Activated T-cell treated with anti-CD3 and anti-CD28 coated beads, Interleukin-2, amount 50 U/mL, for 24 hours (primary cell): Measurements from ENCODE around the gene LIN37.
A peak's percentile ranks its signal among the peaks of the same experiment; 100 is the strongest.
"Not testable (repeated sequence)": the region's sequence is repeated elsewhere in the genome, so short reads cannot be mapped to it uniquely, and the experiment has no call there.

Source experiments
- DNase-seq: peaks from one replicate; pipeline ENCODE4 v3.0.0-alpha.2; 2020
- H3K27ac Mint-ChIP-seq: 2 replicates; pipeline ENCODE4 v1.8.0; 2020; ENCODE audit warnings: mild to moderate bottlenecking, mixed read lengths
- H3K27me3 Mint-ChIP-seq: 2 replicates; pipeline ENCODE4 v1.8.0; 2020; ENCODE audit warnings: mixed read lengths
- H3K36me3 Mint-ChIP-seq: 2 replicates; pipeline ENCODE4 v1.8.0; 2020; ENCODE audit warnings: low read depth, mixed read lengths
- H3K4me1 Mint-ChIP-seq: 2 replicates; pipeline ENCODE4 v1.8.0; 2020; ENCODE audit warnings: low read depth, mixed read lengths
- H3K4me3 Mint-ChIP-seq: 2 replicates; pipeline ENCODE4 v1.8.0; 2020; ENCODE audit warnings: mild to moderate bottlenecking, moderate library complexity, mixed read lengths
- H3K9me3 Mint-ChIP-seq: 2 replicates; pipeline ENCODE4 v1.8.0; 2020; ENCODE audit warnings: mixed read lengths

Gene LIN37

DNA sequence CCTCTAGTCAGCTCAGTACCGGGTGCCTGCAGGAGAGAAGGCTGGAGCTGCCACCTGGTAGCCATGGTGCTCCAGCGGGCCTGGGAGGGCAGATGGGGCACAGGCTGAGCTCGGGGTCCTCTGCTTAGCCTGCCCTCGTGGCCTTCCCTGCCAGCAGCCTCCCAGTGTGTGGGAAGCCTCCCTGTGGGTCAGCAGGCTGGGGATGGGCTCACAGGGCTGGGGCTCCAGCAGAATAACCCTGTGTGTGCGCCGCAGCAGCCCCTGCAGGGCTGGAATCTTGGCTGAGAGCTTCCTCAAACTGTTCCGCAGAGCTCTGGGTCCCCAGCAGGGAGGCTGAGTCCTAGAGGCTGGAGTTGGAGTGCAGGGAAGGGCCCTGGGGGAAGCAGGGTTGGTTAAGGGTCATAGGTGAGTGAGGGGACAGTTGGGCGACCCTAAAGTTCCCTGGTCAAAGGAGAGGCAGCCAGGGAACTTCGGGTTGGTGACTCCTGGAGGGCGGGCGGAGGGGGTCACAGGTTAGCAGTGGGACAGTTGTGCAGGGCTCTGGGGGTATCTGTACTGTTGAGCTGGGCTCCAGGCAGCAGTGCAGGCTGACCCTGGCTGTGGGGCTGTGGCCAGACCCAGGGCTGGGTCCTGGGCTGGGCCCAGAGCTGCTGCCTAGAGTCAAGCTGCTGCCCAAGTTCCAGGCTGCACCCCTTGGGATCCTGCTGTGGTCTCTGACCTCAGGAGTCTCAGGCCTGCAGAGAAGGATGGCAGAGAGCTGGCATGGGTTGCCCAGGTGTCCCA, 41.0 kb downstream of the LIN37 start:
- H3K36me3 Mint-ChIP-seq = peaks cover 2% of the 10 kb centered on the region
- DNase-seq = no peak
- no peaks in the 10 kb centered on the region for H3K4me1 Mint-ChIP-seq
- H3K9me3 Mint-ChIP-seq = no peaks in the 10 kb centered on the region
- H3K27ac Mint-ChIP-seq = no peak overlapping the region
- H3K4me3 Mint-ChIP-seq = no peak overlapping the region
- H3K27me3 Mint-ChIP-seq = peaks cover 4% of the 10 kb centered on the region

DNA sequence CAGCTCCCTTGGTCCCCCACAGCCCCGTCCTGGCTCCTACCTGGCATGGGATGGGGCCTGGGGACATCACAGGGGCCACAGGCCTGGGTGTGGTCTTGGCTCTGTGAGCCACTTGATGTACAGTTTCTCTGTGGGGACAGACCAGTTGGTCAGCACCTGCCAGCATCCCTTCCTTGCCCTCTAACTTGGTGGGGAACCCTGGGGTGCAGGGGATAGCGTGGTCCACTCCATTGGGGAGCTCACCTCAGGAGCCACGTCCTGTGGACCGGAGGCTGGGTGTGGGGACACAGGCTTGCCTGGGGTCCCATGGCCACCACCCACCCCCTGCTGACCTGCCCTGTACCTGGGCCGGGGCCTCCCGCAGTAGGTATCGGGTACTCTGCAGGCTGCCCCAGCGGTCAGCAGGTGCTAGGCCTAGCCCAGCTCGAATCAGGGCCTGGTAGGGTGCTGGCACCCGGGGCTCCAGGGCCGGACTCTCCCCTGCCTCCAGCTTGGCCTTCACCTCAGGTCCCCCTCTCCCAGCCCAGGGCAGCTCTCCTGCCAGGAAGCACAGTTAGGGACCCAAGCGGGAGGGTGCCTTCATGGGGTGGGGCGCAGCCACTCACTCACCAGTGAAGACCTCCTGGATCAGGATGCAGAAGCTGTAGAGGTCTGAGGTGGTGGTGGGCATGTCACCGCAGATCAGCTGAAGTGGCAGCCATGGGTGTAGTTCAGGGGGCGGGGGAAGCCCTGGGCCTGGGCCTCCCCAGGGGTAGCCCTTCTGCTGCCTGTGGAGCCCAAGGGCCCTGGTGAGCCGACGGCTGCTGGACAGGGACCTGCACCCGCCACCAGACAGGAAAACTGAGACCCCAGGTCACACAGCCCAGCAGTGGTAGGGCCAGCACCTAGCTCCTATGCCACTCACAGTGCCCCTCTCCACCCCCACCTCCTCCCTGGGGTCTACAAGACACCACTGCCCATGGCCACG, 41.9 kb downstream of the LIN37 start:
- H3K36me3 Mint-ChIP-seq = peaks cover 2% of the 10 kb centered on the region
- peaks cover 5% of the 10 kb centered on the region for H3K27me3 Mint-ChIP-seq
- no peak for DNase-seq
- H3K9me3 Mint-ChIP-seq = no peaks in the 10 kb centered on the region
- H3K4me1 Mint-ChIP-seq = no peaks in the 10 kb centered on the region
- H3K4me3 Mint-ChIP-seq = no peak overlapping the region
- no peak overlapping the region for H3K27ac Mint-ChIP-seq

DNA sequence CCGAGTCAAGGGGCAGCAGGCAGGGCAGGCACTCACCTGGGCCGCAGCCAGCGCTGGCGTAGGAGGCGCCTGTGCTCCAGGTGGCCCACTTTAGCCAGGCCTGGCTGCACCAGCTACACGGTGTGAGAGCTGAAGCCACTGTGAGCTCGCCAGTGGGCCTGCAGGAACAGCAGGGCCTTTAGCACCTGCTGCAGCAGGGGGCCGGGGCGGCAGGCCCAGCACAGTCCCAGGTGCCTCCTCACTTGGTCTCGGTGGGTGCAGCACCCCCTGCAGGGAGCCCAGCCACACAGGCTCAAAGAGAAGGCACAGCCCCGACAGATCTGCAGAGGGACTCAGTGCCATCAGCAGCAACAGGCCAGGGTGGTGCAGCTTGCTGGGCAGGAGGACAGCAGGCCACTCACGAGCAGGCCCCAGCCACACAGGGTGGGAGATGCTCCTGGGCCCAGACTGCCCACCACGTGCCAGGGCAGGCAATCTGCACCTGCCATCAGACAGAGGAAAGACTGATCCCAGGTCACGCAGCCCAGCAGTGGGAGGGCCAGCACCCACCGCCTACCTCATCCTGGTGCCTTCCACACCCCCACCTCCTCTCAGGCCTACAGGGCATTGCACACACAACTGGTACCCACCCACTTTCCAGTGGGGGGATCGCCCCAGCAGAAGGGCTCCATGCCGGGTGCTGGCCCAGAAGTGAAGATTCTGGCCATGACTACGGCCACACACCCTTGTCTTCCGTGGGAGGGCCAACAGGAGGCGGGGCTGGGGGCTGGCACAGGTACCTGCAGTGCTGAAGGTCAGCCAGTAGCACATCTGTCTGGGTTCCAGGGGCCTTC, 42.8 kb downstream of the LIN37 start:
- Mint-ChIP-seq H3K9me3 (no peaks in the 10 kb centered on the region), H3K27me3 (peaks cover 14% of the 10 kb centered on the region), H3K4me1 (no peaks in the 10 kb centered on the region), H3K4me3 (no peak overlapping the region), H3K27ac (no peak overlapping the region), H3K36me3 (peaks cover under 1% of the 10 kb centered on the region)
- no peak for DNase-seq

DNA sequence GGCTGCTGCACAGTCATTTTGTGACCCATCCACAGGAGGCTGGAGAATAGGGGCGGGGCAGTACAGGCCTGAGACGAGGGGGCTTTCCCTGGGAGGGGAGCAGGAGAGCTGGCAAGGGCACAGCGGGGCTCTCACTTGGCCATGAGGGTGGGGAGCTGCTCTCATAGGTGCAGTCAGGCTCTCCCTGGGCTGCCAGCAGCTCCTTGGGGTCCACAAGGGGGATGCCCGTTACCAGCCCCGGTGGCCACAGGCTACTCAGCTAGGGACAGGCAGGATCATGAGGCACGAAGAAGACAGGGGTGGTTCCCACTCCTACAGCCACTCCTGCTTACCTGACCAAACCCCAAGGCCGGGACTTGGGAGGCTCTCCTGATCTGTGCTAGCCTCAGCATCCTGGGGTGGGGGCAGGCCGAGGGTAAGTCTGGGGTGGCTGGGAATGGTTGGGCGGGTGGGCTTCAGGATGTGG, 43.5 kb downstream of the LIN37 start:
- Mint-ChIP-seq H3K4me3 (no peak overlapping the region), H3K27me3 (peaks cover 21% of the 10 kb centered on the region), H3K9me3 (no peaks in the 10 kb centered on the region), H3K27ac (no peak overlapping the region), H3K4me1 (peaks cover 1% of the 10 kb centered on the region), H3K36me3 (no peaks in the 10 kb centered on the region)
- DNase-seq = no peak

DNA sequence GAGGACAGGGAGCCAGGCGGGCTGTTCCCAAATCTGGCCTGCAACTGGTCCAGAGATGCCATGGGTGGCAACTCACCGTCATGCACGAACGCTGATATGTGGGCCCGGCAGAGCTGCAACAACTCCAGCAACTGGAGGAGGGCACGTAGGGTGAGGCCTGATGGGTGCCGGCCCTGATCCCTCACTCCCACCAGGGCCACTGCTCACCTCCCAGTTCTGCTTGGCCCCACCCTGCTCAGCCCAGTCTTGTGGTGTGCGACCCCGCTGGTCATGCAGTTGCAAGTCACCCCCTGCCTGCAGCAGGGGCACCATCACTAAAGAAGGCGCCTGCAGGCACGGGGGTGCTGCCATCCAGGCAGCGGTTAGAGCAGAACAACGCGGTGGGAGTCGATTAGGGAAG, 43.9 kb downstream of the LIN37 start:
- Mint-ChIP-seq H3K4me1 (peaks cover 6% of the 10 kb centered on the region), H3K36me3 (no peaks in the 10 kb centered on the region), H3K27me3 (peaks cover 25% of the 10 kb centered on the region), H3K27ac (no peak overlapping the region), H3K4me3 (no peak overlapping the region), H3K9me3 (no peaks in the 10 kb centered on the region)
- DNase-seq = no peak

DNA sequence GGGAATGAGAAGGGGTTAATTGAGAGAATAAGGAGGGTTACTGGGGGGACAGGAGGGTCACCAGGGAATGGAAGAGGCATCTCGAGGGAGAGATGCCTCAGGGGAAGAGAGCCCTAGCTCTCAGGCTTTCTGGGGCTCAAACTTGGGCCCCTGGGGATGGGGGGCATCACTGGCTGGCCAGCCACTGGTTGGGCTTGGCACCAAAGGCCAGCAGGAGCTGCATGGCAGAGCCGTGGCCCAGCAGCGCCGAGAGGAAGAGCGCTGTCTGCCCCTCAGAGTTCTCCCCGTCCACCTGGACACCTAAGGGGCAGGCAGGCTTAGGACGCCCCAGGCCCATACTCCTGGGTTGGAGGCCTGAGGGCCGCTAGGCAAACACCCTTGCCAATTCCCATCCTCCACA, 44.5 kb downstream of the LIN37 start:
- peaks cover 6% of the 10 kb centered on the region for H3K4me1 Mint-ChIP-seq
- H3K27me3 Mint-ChIP-seq = peaks cover 31% of the 10 kb centered on the region
- no peaks in the 10 kb centered on the region for H3K36me3 Mint-ChIP-seq
- no peak overlapping the region for H3K27ac Mint-ChIP-seq
- H3K9me3 Mint-ChIP-seq = no peaks in the 10 kb centered on the region
- no peak overlapping the region for H3K4me3 Mint-ChIP-seq
- DNase-seq = no peak

DNA sequence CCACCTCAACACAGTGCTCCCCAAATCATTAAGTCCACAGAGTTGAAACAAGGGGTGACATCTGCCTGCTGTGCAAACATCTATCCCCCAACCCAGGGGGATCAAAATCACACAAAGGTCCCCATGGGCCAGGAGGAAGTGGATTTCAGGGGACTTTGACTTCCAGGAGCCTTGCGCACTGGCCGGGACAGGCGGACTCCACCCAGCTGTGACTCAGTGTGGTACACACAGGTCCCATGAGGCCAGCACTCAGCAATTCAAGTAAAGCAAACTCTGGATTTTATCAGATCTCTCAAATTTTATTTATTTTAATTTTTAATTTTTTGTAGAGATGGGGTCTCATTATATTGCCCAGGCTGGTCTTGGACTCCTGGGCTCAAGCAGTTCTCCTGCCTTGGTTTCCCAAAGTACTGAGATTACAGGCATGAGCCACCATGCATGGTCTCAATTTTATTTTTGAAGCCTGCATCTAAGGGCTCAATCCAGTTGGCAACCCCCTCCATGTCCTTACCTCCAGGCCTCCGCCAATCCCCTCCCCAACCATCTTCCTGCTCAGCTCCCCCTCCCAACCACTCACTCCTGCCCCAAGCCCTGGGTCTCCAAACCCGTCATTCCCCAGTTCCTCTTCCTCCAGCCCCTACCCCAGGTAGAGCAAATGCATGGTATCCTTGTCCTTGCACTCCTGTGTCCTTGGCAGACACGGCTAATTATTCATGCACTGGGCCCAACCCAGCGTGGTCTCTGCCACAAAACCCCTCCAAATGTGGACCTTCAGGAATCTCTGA, 45.2 kb downstream of the LIN37 start:
- Mint-ChIP-seq H3K9me3 (no peaks in the 10 kb centered on the region), H3K27me3 (peaks cover 36% of the 10 kb centered on the region), H3K27ac (no peak overlapping the region), H3K4me1 (peaks cover 6% of the 10 kb centered on the region), H3K36me3 (no peaks in the 10 kb centered on the region), H3K4me3 (no peak overlapping the region)
- DNase-seq = no peak

DNA sequence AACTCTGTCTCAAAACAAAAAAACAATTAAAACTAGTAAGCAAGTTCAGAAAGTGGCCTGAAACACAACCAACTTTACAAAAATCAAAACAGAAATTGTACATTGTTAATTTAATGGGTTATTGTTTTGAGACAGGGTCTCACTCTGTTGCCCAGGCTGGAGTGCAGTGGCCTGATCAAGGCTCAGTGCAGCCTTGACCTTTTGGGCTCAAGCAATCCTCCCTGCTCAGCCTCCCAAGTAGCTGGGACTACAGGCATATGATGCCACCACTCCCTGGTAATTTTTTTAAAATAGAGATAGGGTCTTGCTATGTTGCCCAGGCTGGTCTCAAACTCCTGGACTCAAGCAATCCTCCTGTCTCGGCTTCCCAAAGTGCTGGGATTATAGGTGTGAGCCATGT, 47.2 kb downstream of the LIN37 start:
- H3K36me3 Mint-ChIP-seq, H3K4me3 Mint-ChIP-seq, DNase-seq, H3K4me1 Mint-ChIP-seq, H3K9me3 Mint-ChIP-seq, H3K27ac Mint-ChIP-seq: not testable (repeated sequence)
- H3K27me3 Mint-ChIP-seq = peaks cover 39% of the 10 kb centered on the region

DNA sequence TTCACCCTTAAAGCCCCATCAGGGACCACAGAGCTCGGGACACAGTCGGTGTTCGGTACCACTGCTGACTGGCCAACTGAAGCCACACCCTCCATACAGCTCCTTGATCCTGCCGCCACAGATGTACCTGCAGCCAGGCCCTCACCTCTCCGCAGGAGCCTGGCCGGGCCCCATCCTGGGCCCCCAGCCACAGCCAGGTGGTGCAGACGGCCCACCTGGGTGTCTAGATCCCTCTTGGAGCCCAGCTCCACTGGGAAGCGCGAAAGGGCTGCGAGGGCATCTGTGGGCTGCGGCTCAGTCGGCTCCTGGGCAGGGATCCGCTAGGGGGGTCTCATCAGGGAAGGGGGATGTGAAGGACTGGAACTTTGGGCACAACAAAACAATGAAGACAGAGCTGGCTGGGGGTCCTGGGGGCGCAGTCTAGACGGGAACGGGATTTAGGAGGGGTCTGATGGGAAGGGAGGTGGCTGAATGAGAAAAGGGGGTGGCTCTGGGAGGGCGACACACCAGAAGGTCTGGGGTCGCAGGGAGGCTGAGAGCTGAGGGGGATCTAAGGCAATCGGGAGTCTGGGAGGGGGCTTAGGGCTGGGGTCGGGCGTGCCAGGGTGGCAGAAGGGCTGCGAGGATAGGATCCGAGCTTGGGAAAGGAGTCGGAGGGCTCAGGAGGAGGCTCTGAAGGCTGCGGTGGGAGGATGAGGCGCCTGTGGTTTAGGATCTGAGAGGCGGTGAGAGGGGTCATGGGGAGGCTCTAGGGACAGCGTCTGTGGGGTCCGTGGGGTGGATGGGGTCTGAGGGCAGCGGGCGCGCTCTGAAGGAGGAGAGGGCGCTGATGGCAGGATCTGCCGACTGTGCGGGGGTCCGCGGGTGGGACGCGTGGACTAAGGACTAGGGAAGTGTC, 48.5 kb downstream of the LIN37 start:
- Mint-ChIP-seq H3K27me3 (peaks cover 42% of the 10 kb centered on the region), H3K27ac (no peak overlapping the region), H3K4me3 (no peak overlapping the region), H3K4me1 (peaks cover 6% of the 10 kb centered on the region), H3K9me3 (no peaks in the 10 kb centered on the region), H3K36me3 (no peaks in the 10 kb centered on the region)
- no peak for DNase-seq

DNA sequence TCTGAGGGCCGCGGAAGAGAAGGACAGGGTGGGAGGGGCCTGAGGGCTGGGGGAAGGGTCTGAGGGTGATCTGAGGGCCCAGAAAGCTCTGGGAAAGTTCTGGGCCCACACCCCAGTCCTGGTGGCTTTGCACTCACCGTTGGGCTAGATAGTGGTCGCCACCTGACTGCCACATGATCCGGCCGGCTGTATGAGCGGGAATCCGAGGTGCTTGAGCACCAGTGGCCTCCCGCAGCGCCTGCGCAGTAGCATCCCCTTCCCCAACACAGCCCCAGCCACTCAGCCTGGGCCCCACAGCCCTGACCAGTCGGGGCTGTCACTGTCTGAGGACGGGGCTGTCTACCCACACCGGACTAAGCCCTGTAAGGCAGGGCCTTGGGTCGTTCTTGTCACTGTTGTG, 49.3 kb downstream of the LIN37 start:
- H3K9me3 Mint-ChIP-seq = no peaks in the 10 kb centered on the region
- H3K27me3 Mint-ChIP-seq = peaks cover 43% of the 10 kb centered on the region
- no peaks in the 10 kb centered on the region for H3K36me3 Mint-ChIP-seq
- DNase-seq = peak; percentile 45
- peaks cover 6% of the 10 kb centered on the region for H3K4me1 Mint-ChIP-seq
- no peak overlapping the region for H3K27ac Mint-ChIP-seq
- H3K4me3 Mint-ChIP-seq = no peak overlapping the region

DNA sequence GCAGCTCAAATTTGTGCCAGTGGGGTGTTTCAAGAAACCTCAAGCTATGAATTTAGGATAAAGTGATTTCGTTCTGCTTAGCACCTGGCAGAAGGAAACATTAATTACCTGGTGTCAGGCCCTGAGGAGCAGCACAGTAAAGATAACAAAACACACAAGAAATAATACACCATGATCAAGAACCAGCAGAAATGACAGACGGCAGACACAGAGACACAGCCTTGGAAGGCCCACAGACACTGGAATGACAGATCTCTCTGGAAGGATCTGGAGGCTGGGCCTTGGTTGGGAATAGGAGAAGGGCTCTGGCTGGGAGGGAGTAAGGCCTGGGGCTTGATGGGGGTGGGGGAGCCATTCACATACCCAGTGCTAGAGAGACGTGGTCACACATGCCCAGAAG, 53.5 kb downstream of the LIN37 start:
- H3K36me3 Mint-ChIP-seq = no peaks in the 10 kb centered on the region
- no peak for DNase-seq
- peaks cover 14% of the 10 kb centered on the region for H3K4me1 Mint-ChIP-seq
- no peak overlapping the region for H3K4me3 Mint-ChIP-seq
- H3K27me3 Mint-ChIP-seq = peaks cover 23% of the 10 kb centered on the region
- no peaks in the 10 kb centered on the region for H3K9me3 Mint-ChIP-seq
- H3K27ac Mint-ChIP-seq = no peak overlapping the region
